ENCODE results near the gene CLCN2. TPM values are rescaled to one million over a fixed set of nuclear protein-coding genes. Genes with fewer than 3 reads are reported as not detected.

CLCN2 gene
- total RNA-seq, 6 experiments from 2014 or later = 3.4 to 5.1 (median 4.2) TPM

- Mint-ChIP-seq H3K27ac (no peak overlapping the region), H3K36me3 (ENCODE audit: low read depth) (no peaks in the 10 kb centered on the region), H3K9me3 (no peaks in the 10 kb centered on the region), H3K27me3 (ENCODE audit: insufficient read depth) (peaks cover 49% of the 10 kb centered on the region), H3K4me1 (ENCODE audit: low read depth) (peaks cover 8% of the 10 kb centered on the region), H3K4me3 (no peak overlapping the region)
- no peak for TF ChIP-seq CTCF (IDR thresholded peaks at IDR 0.05)
- DNase-seq = no peak
Observed at GRCh38 chr3:184395320-184395660, 33.9 kb upstream of the CLCN2 start.

- Mint-ChIP-seq H3K27me3 (ENCODE audit: insufficient read depth) (peaks cover 54% of the 10 kb centered on the region), H3K27ac (no peak overlapping the region)
- DNase-seq = no peak
Observed at GRCh38 chr3:184391266-184391665, 29.9 kb upstream of the CLCN2 start.

GRCh38 chr3:184389935-184390528 is 28.6 kb upstream of the CLCN2 start:
- no peaks in the 10 kb centered on the region for H3K9me3 Mint-ChIP-seq
- H3K27ac Mint-ChIP-seq = no peak overlapping the region
- no peaks in the 10 kb centered on the region for H3K36me3 Mint-ChIP-seq (ENCODE audit: low read depth)
- no peak for DNase-seq
- peaks cover 43% of the 10 kb centered on the region for H3K27me3 Mint-ChIP-seq (ENCODE audit: insufficient read depth)
- H3K4me3 Mint-ChIP-seq = no peak overlapping the region
- H3K4me1 Mint-ChIP-seq (ENCODE audit: low read depth) = no peaks in the 10 kb centered on the region
- no peak for TF ChIP-seq CTCF (IDR thresholded peaks at IDR 0.05)

More at GRCh38 chr3:184391266-184391665, 29.9 kb upstream of the CLCN2 start:
- no peak for TF ChIP-seq CTCF (IDR thresholded peaks at IDR 0.05)
- no peaks in the 10 kb centered on the region for H3K9me3 Mint-ChIP-seq
- H3K4me3 Mint-ChIP-seq = no peak overlapping the region
- no peaks in the 10 kb centered on the region for H3K36me3 Mint-ChIP-seq (ENCODE audit: low read depth)
- no peaks in the 10 kb centered on the region for H3K4me1 Mint-ChIP-seq (ENCODE audit: low read depth)

GRCh38 chr3:184389384-184389783 is 28.0 kb upstream of the CLCN2 start:
- no peak for TF ChIP-seq CTCF (IDR thresholded peaks at IDR 0.05)
- H3K27ac Mint-ChIP-seq = no peak overlapping the region

GRCh38 chr3:184388936-184389230 is 27.5 kb upstream of the CLCN2 start:
- H3K9me3 Mint-ChIP-seq = no peaks in the 10 kb centered on the region
- no peaks in the 10 kb centered on the region for H3K4me1 Mint-ChIP-seq (ENCODE audit: low read depth)
- H3K27ac Mint-ChIP-seq = no peak overlapping the region
- no peak for TF ChIP-seq CTCF (IDR thresholded peaks at IDR 0.05)
- no peak overlapping the region for H3K4me3 Mint-ChIP-seq
- peaks cover 42% of the 10 kb centered on the region for H3K27me3 Mint-ChIP-seq (ENCODE audit: insufficient read depth)
- DNase-seq = no peak
- H3K36me3 Mint-ChIP-seq (ENCODE audit: low read depth) = no peaks in the 10 kb centered on the region

More at GRCh38 chr3:184389384-184389783, 28.0 kb upstream of the CLCN2 start:
- Mint-ChIP-seq H3K27me3 (ENCODE audit: insufficient read depth) (peaks cover 42% of the 10 kb centered on the region), H3K36me3 (ENCODE audit: low read depth) (no peaks in the 10 kb centered on the region), H3K4me1 (ENCODE audit: low read depth) (no peaks in the 10 kb centered on the region), H3K9me3 (no peaks in the 10 kb centered on the region), H3K4me3 (no peak overlapping the region)
- no peak for DNase-seq

All from HFFc6 (cell line).